GM19438 (cell line): ENCODE data around the gene EIF4A3.

Source experiments
- ATAC-seq: cut with Tn5 transposase; IDR thresholded peaks from one replicate; pipeline ENCODE4 v1.9.1; 2021; ENCODE audit warnings: low read depth; ENCODE audit not compliant: unreplicated experiment

Gene EIF4A3

DNA sequence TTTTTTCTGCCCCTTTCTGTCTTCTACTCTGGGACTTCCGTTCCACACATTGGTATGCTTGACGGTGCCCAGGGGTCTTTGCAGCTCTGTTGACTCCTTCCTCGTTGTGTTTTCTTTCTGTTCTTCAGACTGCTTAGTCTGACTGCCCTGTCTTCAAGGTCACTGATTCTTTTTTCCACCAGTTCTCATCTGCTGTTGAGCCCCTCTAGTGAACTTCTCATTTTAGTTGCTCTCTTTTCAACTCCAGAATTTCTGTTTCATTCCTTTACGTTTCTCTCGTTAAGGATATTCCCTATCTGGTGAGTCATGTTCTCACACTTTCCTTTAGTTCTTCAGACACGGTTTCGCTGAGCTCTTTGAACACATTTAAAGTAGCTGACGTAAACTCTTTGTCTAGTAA, 31.8 kb downstream of the EIF4A3 start:
- no peak for ATAC-seq

DNA sequence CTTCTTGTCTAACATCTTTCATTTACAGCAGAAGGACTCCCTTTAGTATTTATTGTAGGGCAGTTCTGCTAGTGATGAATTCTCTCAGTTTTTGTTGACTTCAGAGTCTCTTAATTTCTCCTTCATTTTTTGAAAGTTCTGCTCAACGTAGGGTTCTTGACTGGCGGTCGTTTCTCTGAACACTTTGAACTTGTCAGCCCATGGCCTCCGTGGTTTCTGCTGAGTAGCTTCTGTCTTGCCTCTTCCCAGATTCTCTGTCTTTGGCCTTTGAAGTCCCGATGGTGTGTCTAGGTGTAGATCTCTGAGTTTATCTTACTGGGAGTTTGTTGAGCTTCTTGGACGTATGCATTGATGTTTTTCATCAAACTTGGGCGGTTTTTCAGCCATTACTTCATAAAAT, 32.2 kb downstream of the EIF4A3 start:
- no peak for ATAC-seq

DNA sequence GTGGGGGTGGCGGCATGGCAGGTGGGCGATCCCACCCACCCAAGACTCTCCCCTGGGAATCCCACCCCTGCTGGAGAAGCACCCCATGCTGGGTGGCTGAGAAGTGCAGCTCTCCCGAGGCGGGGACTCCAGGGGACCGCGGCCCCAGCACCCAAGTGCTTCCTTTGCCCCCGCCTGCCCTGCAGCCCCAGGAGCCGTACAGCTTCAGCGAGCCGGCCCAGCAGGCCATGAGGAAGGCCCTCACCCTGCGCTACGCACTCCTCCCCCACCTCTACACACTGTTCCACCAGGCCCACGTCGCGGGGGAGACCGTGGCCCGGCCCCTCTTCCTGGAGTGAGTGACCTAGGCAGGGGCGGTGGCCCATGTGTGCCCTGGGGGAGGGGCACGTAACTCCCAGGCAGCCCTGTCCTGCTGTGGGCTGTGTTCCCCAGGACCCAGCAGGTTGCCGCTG, 33.9 kb downstream of the EIF4A3 start:
- no peak for ATAC-seq

DNA sequence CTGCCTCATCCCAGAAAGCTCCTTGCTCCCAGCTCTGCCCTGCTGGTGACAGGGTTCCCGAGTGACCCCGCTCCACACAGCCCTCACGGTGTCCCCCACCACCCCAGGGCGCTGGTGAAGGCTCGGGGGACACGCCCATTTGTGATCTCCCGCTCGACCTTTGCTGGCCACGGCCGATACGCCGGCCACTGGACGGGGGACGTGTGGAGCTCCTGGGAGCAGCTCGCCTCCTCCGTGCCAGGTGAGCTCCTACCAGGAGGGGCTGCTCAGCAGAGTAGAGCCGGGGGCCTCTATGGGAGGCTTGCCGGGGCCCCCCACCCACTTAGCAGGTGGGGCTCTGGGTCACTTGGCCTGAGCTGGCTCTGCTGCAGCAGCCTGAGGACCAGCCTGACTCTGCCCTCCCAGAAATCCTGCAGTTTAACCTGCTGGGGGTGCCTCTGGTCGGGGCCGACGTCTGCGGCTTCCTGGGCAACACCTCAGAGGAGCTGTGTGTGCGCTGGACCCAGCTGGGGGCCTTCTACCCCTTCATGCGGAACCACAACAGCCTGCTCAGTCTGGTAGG, 34.4 kb downstream of the EIF4A3 start:
- no peak for ATAC-seq

DNA sequence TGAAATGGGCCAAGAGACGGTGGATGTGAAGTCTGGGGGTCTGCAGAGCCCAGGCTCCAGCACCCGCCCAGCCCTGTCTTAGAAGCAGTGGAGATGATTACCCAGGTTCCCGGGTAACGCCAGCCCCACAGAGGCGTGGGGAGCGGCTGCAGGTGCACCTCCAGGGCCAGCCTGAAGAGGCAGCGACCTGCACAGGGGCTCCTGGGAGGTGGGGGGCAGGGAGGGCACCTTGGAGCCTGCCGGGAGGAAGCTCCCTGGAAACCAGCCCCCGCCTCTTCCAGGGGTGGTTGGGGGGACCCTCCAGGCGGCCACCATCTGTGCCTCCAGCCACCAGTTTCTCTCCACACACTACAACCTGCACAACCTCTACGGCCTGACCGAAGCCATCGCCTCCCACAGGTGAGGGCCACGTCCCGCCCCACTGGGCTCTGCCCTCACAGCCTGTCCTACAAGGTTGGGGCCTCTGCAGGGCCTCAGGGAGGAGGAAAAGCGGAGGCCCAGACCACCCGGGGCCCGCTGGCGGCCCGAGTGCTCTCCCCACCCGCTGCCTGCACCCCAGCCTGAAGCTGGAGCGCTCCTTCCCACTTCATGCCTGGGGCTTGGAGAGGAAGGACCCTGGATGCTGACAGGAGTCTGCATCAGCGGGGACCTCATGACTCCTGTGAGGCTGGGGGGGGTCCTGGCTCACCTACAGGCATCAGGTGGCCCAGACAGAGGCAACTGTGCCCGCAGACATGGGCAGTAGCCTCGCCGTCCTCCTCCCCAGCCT, 35.0 kb downstream of the EIF4A3 start:
- no peak for ATAC-seq

DNA sequence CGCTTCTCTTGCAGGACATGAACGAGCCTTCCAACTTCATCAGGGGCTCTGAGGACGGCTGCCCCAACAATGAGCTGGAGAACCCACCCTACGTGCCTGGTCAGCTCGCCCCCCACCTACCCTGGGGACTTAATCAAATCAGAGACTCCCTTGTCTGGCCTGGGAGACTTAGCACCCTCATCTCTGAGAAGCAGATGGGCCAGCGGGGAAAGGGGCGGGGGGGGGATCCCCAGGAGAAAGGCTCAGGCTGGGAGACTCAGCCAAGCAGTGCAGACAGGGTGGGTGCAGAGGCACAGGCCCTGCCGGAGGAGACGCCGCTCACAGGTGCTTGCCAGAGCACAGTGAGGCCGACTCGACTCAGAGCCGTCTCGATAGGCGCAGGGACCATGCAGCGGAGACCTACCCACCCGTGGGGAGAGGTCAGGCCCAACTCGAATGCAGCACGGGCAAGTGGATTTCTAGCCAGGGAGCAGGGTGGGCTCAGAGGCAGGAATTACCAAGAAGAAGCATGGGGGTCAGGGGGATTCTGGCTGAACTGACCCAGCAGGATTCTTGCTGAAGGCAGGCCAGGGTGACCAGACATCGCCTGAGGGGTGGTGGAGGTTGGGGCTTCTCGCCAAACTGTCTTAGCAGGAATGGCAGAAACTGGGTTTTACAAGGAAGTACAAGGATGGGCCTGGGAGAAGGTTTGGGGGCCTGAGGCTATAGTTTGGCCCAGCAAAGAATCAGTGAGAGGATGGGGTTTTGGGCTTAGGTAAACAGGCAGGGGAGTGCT, 35.8 kb downstream of the EIF4A3 start:
- no peak for ATAC-seq

DNA sequence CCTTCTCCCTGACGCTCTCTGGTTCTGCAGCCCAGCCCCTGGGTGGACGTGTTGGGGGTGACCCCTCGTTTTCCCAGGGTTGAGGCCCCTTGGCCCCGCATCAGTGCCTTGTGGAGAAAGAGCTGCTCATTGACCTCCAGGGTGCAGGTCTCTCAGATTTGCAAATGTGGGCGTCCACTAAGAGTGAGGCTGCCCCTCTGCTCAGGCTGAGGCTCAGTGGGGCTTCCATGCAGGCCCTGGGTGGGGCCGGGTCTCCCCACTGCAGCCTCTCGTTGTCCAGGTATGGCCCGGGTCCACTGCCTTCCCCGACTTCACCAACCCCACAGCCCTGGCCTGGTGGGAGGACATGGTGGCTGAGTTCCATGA, 36.5 kb downstream of the EIF4A3 start:
- ATAC-seq = no peak

DNA sequence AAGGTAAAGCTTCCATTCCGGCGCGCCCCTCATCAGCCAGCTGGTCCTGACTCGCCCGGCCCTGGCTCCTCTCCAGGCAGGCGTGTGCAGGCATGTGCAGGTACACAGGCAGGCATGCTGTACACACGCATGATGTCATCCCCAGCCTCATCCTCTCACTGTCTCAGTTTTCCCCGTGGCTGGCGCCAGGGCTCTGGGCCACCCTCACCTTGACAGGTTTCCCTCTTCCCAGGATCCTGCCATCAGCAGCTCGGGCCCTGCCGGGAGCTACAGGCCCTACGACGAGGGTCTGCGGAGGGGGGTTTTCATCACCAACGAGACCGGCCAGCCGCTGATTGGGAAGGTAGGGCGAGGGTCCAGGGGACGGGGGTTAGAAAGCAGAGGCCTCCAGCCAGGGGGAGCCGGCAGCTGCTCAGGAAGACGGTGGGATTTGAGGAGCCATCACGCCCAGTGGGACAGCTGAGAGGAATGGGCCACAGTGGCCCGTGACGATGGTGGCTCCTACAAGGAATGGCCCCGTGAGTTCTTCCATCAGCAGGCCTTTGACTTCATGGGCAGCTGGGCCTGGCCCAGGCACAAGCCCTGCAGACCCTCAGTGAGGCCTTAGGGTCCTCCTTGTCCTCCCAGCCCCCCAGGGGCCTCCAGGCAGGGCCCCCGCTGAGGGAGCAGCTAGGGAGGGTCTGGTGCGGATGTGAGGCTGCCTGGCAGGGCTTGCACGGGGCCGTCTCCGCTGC, 37.0 kb downstream of the EIF4A3 start:
- no peak for ATAC-seq

DNA sequence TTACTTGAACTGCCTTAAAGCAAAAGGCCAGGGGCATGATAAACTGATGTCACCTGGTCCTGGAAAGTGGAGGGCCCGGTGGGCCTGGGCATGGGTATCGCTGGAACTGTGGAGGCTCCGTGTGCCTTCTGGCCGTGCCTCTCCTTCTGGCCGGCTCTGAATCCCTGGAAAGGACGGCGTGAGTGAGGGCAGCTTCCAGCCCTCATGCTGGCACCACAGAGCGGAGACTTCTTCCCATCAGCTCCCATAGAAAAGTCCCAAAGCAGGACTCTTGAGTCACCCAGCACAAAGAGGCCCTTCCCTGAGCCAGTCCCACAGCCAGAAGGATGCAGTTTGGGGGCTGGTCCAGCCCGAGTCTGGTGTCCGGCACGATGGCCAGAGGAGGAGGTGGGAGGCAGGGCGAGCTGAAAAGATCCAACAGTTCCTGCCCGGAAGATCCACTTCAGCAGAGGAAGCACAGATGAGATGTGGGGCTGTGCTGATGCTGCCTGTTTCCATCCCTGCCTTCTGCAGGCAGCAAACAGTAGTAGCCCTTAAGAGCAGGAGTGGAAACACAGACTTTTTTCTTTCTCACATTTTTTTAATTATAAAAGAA, 37.8 kb downstream of the EIF4A3 start:
- ATAC-seq = no peak

DNA sequence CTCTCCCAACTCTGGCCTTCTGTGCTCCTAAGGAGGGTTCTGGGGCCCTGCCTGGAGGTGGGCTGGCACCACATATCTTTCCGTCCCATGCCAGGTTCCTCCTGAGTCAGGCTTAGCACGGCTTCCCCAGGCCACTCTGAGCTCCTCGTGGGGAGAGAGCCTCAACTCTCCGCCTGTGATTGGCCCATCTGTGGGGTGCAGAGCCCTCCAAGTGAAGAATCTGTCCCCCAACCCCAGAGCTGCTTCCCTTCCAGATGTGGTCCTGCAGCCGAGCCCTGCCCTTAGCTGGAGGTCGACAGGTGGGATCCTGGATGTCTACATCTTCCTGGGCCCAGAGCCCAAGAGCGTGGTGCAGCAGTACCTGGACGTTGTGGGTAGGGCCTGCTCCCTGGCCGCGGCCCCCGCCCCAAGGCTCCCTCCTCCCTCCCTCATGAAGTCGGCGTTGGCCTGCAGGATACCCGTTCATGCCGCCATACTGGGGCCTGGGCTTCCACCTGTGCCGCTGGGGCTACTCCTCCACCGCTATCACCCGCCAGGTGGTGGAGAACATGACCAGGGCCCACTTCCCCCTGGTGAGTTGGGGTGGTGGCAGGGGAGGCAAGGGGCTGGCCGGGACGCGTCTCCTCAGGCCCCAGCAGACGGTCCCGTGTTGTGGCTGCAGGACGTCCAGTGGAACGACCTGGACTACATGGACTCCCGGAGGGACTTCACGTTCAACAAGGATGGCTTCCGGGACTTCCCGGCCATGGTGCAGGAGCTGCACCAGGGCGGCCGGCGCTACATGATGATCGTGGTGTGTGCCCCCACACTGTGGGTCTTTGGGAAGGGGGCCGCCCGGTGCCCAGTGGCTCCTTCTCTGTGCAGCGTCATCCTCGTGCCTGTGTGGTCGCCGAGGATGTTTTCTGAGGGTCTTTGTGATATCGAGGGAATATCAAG, 38.6 kb downstream of the EIF4A3 start:
- ATAC-seq = no peak

DNA sequence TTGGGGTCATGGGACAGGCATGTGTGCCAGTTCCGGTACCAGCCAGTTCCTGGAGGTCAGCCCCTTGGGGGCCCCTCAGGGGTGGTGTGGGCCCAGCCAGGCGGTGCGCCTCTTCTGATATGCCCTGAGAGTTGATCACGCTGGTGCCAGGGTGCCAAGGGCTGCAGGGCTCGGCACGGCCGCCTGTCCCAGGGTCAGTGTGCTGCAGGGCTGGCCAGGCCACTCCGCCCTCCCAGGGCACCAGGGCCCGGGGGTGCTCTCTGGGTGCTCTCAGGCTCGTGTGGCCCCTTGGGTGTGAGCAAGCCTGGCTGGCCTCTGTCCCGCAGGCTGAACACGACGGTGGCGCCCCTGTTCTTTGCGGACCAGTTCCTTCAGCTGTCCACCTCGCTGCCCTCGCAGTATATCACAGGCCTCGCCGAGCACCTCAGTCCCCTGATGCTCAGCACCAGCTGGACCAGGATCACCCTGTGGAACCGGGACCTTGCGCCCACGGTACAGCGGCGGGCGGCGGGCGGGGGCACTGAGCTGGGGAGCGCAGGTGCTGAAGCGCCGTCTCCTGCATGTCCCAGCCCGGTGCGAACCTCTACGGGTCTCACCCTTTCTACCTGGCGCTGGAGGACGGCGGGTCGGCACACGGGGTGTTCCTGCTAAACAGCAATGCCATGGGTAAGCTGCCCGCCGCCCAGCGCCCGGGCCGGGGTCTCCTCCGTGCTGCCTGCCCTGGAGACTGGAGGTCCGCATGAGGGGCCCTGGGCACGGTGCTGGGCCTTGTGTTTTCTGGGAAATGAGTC, 39.5 kb downstream of the EIF4A3 start:
- no peak for ATAC-seq

DNA sequence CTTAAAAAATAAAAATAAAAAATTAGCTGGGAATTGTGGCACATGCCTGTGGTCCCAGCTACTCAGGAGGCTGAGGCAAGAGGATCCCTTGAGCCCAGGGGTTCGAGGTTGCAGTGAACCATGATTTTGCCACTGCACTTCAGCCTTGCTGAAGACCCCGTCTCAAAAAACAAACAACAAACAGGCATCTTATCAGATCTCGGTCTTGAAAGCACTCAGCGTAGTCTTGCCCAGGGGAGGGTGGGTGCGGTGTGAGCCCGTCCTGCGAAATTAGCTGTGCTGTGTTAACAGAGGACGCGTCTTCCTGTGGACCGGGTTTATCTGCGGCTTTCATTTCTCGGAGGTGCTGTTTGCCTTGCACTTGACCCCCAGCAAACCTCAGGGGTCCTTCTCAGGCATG, 40.2 kb downstream of the EIF4A3 start:
- ATAC-seq = no peak

DNA sequence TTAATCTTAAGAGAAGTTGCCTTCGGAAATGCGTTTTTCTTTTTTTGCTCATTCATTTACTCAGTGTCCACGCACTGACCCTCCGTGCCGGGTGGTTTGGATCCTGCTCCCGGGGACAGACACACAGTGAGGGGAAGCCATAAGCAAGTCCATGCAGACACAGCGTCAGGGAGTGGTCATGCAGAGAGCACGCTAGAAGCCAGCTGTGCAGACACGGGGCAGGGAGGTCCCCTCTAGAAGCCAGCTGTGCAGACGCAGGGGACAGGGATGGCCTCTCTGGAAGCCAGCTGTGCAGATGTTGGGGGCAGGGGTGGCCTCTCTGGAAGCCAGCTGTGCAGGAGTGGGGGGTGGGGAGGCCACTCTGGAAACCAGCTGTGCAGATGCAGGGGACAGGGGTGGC, 40.8 kb downstream of the EIF4A3 start:
- ATAC-seq = no peak

DNA sequence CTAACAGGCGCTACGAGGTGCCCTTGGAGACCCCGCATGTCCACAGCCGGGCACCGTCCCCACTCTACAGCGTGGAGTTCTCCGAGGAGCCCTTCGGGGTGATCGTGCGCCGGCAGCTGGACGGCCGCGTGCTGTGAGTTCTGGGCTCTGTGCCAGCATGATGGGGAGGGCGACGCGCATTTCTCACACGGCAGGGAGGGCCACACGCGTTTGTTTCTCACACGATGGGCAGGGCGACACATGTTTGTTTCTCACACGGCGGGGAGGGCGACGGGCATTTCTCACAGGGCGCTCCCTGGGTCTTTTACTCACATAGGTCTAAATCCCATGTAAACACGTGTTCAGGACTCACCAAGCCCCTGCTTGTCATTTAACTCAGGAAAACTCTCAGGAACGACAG, 41.2 kb downstream of the EIF4A3 start:
- no peak for ATAC-seq

DNA sequence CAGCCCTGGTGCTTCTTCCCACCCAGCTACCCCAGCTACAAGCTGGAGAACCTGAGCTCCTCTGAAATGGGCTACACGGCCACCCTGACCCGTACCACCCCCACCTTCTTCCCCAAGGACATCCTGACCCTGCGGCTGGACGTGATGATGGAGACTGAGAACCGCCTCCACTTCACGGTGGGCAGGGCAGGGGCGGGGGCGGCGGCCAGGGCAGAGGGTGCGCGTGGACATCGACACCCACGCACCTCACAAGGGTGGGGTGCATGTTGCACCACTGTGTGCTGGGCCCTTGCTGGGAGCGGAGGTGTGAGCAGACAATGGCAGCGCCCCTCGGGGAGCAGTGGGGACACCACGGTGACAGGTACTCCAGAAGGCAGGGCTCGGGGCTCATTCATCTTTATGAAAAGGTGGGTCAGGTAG, 42.0 kb downstream of the EIF4A3 start:
- ATAC-seq = no peak

DNA sequence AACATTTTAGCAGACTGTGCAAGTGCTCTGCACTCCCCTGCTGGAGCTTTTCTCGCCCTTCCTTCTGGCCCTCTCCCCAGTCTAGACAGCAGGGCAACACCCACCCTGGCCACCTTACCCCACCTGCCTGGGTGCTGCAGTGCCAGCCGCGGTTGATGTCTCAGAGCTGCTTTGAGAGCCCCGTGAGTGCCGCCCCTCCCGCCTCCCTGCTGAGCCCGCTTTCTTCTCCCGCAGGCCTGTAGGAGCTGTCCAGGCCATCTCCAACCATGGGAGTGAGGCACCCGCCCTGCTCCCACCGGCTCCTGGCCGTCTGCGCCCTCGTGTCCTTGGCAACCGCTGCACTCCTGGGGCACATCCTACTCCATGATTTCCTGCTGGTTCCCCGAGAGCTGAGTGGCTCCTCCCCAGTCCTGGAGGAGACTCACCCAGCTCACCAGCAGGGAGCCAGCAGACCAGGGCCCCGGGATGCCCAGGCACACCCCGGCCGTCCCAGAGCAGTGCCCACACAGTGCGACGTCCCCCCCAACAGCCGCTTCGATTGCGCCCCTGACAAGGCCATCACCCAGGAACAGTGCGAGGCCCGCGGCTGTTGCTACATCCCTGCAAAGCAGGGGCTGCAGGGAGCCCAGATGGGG, 42.5 kb downstream of the EIF4A3 start:
- no peak for ATAC-seq

DNA sequence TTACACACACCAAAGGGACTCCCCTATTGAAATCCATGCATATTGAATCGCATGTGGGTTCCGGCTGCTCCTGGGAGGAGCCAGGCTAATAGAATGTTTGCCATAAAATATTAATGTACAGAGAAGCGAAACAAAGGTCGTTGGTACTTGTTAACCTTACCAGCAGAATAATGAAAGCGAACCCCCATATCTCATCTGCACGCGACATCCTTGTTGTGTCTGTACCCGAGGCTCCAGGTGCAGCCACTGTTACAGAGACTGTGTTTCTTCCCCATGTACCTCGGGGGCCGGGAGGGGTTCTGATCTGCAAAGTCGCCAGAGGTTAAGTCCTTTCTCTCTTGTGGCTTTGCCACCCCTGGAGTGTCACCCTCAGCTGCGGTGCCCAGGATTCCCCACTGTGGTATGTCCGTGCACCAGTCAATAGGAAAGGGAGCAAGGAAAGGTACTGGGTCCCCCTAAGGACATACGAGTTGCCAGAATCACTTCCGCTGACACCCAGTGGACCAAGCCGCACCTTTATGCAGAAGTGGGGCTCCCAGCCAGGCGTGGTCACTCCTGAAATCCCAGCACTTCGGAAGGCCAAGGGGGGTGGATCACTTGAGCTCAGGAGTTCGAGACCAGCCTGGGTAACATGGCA, 43.4 kb downstream of the EIF4A3 start:
- ATAC-seq = no peak
